HG02852 (cell line): ENCODE data around the gene C2orf80.
"Not testable (repeated sequence)": the region's sequence is repeated elsewhere in the genome, so short reads cannot be mapped to it uniquely, and the experiment has no call there.

ENCODE experiments used
- ATAC-seq: cut with Tn5 transposase; IDR thresholded peaks from one replicate; pipeline ENCODE4 v1.9.1; 2021; ENCODE audit warnings: mild to moderate bottlenecking, moderate library complexity; ENCODE audit not compliant: unreplicated experiment

C2orf80 gene

DNA sequence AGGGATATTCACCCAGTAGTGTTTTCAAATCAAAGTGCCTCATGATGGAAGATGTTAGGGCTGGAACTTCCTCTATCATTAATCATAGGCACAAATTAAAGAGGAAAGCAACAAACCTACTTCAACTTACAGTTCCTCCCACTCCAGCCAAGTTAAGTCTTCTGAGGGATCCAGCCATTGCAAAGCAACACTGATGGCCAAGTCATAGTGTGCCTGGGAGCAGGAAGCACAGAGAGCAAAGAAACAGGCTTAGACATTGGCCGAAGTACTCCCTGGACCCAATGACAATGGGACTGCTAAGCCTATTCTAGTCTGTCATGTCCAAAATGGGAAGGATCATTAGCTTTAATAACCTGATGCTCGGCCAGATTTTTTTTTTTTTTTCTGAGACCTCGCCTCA lies 7.0 kb downstream of the C2orf80 start:
- ATAC-seq: no peak

GRCh38 chr2:208179028-208179609 lies 10.7 kb downstream of the C2orf80 start:
- ATAC-seq: no peak

- ATAC-seq: no peak
Measured at GRCh38 chr2:208175840-208176153, 14.0 kb downstream of the C2orf80 start.

- ATAC-seq: peak; percentile 100
Measured at GRCh38 chr2:208175069-208175839, 14.6 kb downstream of the C2orf80 start.

DNA sequence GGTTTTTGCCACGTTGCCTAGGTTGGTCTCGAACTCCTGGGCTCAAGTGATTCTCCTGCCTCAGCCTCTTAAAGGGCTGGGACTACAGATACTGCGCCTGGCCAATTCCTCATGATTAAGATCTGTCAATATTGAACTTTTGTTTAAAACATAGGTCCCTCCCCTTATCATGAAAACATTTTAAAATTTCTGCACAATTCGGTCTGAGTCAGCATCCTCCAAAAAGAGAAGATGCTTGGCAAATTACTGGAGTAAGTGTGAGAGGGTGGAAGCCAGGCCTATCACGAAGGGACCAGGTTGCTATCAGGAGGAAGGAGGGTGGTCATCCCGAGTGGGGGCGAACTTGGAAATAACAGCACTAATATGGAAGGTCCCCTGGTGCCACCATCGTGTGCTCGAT lies 15.7 kb downstream of the C2orf80 start:
- no peak for ATAC-seq

DNA sequence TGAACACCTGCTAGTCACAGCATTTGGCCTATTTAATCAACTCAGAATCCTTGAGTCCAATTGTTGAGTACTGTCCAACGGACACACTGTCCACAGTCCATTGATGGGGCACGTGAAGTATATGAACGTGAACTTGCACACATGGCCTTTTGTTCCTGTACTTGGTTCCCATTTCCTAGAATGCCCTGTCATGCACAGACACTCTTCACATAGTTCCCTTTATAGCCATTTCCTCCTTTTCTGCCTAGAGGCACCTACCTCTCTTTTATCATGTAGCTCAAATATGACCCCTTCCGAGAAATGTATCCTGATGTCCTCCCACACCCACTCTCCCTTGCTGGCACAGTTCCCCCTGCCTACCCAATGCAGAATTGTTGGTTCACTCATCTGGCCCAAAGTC lies 17.7 kb downstream of the C2orf80 start:
- ATAC-seq: no peak

- no peak for ATAC-seq
Measured at GRCh38 chr2:208164951-208165755, 24.7 kb downstream of the C2orf80 start.

GRCh38 chr2:208163489-208163888 lies 26.3 kb downstream of the C2orf80 start, which contains the start of gene CRYGA:
CRYGA (minus strand) TSS chr2:208163589; CDS start chr2:208163556, 33 bp downstream.
- no peak for ATAC-seq

GRCh38 chr2:208156439-208156838 lies 33.4 kb downstream of the C2orf80 start:
- ATAC-seq: no peak

DNA sequence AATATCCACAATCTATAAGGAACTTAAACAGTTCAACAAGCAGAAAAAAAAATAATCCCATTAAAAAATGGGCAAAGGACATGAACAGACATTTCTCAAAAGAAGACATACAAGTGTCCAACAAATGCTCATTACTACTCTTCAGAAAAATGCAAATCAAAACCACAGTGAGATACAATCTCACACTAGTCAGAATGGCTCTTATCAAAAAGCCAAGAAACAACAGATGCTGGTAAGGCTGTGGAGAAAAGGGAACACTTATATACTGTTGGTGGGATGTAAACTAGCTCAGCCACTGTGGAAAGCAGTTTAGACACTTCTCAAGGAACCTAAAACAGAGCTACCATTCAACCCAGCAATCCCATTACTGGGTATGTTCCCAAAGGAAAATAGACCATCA lies 36.7 kb downstream of the C2orf80 start:
- ATAC-seq: no peak

GRCh38 chr2:208150956-208151355 lies 38.9 kb downstream of the C2orf80 start:
- no peak for ATAC-seq

- ATAC-seq: no peak
Measured at GRCh38 chr2:208150094-208150493, 39.7 kb downstream of the C2orf80 start.

DNA sequence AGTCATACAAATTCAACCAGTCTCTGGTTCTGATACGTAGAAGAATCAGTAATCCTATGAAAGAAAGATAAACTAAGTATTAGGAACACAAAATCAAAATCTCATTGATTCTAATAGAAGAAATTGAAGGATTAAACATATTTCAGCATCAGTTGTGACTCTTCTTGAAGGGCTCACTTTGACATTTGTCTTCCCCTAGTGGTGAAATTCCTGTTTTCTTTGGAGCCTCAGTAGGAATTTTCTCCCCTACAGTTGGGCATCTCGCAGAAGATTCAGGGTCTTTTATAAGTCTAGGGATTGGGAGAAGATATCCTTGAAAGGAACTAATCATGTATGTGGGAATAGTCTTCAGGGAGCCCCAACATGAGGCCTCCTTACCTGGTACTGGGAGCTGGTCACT lies 41.0 kb downstream of the C2orf80 start:
- ATAC-seq: no peak

DNA sequence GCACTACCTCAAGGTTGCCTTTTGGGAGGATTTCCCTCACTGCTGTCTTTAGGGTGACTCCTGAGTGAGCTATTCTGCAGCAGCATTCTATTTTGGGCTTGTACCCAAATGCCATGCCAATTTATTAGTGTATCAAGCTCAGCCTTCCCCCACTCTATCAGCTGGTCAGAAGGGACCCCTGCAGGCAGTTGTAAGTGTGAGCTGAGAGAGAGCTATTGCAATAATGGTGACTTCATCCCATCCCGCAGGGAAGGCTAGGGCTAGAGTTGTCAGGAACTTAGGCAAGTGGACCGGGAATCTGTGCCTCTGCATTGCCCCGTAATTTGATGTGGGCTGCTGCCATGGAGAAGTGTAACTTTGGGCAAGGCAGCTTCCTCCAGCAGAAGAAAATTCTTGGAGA lies 42.1 kb downstream of the C2orf80 start:
- no peak for ATAC-seq

DNA sequence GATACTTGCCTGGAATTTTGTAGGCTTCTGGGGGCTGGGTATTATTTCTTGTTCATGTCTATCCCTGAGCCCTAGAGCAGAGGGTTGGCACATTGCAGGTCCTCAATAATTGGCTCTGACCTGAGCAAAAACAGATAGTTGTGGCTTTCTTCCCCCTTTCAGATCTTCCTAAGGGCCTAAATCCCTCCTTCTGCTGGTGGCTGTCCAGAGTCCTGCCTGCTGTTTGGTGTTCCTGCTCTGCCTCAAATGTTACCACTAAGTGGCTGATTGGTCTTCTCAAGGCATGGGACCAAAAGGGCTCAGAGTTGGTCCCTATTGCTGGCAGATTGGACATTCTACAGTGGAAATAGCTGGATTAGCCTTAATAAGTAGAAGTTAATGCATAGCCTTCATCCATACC lies 42.8 kb downstream of the C2orf80 start:
- ATAC-seq: no peak

- ATAC-seq: no peak
Measured at GRCh38 chr2:208146006-208146405, 43.8 kb downstream of the C2orf80 start, which contains the start of gene CRYGB. CRYGB (minus strand) TSS chr2:208146158; CDS start chr2:208146120, 38 bp downstream.

- ATAC-seq: no peak
Measured at GRCh38 chr2:208142925-208143799, 46.7 kb downstream of the C2orf80 start.

- no peak for ATAC-seq
Measured at GRCh38 chr2:208142240-208142924, 47.4 kb downstream of the C2orf80 start.

GRCh38 chr2:208139447-208139846 lies 50.4 kb downstream of the C2orf80 start:
- no peak for ATAC-seq

GRCh38 chr2:208138334-208138733 lies 51.5 kb downstream of the C2orf80 start:
- ATAC-seq: not testable (repeated sequence)
